SH-SY5Y (cell line): ENCODE results near the gene PRPF39.

ENCODE experiments used
- GATA2 ChIP-seq: IDR thresholded peaks from 2 replicates; pipeline ENCODE4 v1.6.1; 2011; ENCODE audit warnings: mild to moderate bottlenecking, low read depth, low read length
- GATA3 ChIP-seq: IDR thresholded peaks from 2 replicates; pipeline ENCODE4 v1.6.1; 2011; ENCODE audit warnings: low read depth, mild to moderate bottlenecking, low read length, moderate library complexity

PRPF39 gene

DNA sequence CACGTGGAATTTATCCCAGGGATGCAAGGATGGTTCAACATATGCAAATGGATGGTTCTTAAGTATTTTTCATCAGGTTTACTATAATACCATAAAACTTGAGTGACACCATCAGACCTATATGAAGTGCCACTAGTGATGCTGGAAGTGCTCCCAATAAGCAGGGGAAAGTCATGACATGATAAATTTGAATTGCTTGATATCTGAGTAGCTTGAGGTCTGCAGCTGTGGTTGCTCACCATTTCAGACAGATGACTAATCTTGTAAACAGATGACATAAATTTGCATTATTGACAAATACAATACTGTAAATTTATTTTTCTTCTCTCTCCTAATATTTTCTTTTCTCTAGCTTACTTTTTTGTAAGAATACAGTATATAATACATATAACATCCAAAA is 13.7 kb upstream of the PRPF39 start:
- TF ChIP-seq GATA3 (no peak), GATA2 (no peak)

DNA sequence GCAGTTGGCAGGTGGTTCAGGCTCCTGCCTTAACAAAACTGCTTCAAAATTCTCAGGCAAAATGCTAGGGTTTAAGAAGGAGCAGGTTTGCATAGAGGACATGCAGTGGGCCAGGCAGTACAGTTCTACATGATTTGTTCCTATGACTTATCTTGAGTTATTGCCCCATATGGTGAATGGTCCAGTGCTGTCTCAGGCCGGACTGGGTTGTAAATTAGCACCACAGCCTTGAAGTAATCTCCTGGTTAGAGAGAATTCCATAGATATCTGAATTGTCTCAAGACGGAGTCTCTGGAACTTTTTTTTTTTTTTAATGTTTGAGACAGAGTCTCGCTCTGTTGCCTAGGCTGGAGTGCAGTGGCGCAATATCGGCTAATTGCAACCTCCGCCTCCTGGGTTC is 11.8 kb upstream of the PRPF39 start:
- TF ChIP-seq GATA3 (no peak), GATA2 (no peak)

DNA sequence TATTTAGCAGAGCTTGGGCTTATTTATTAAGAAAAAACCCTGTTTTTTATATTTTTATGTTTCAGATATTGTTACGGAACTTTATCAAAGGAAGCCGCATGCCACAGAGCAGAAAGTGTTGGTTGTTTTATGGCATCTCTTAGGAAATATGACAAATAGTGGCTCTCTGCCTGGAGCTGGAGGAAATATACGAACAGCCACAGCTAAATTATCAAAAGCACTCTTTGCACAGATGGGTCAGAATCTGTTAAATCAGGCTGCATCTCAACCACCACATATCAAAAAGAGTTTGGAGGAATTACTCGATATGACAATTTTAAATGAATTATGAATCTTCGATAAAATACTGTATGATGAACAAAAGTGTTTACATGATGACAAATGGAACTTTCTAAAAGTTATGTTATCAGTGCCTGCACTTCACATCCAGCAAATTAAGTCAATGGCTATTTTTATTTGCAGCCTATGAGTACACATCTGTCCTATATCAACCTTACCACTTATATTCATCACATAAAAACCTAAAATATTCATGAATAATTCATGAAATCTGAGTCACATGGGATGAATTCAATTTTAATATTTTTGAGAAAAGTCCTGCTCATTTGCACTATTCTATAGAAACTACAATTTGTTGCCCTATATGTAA is 10.6 kb upstream of the PRPF39 start:
- no peak for TF ChIP-seq GATA2
- no peak for TF ChIP-seq GATA3

DNA sequence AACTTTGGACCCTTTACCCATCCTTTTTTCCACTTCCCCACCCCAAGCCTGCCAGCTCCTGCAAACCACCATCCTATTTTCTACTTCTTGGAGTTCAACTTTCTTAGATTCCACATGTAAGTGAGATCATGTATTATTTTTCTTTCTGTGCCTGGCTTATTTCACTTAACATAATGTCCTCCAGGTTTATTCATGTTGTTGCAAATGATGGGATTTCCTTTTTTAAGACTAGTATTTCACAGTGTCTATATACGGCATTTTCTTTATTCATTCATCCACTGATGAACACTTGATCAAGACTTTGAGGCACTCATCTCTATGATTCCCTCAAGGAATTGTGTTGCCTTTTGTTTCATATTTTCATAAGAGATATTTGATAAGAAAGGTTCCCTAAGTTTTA is 5.6 kb upstream of the PRPF39 start:
- TF ChIP-seq GATA3 = no peak
- no peak for TF ChIP-seq GATA2

DNA sequence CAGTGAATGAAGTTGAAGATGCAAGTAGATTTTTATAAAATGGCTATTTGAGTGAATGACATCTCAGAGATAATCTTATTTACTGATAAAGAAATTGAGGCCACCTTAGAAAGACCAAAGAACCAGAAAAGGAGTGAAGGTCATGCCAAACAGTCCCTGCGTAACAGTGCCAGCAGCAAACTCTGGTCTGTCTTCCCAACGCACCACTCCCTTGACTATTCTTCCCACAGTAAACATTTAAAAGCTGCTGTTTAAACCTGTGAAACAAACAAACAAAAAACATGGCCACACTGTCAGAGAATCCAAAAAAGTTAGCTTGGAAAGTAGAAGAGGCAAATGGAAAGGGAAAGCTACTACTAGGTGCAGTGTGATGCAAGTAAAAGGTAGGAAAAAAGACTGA is 1.5 kb upstream of the PRPF39 start:
- no peak for TF ChIP-seq GATA3
- no peak for TF ChIP-seq GATA2

DNA sequence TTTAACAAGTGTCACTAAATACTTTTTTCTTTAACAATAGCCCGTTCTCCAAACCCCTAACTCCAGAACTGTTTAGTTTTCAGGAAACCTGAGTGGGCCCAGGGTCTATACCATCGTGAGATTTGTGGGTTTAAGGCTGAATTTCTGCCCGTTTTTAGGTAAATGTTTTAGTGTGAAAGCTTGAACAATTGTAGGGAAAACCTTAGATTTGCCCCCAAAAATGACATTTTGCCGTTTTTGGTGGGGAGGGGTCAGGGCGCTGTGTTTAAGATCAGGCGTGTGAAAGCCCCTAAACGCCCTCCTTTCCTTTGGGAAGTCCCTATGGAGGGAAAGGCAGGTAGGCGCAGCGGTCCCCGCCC is 320 bp upstream of the PRPF39 start:
- TF ChIP-seq GATA3 (no peak), GATA2 (no peak)

DNA sequence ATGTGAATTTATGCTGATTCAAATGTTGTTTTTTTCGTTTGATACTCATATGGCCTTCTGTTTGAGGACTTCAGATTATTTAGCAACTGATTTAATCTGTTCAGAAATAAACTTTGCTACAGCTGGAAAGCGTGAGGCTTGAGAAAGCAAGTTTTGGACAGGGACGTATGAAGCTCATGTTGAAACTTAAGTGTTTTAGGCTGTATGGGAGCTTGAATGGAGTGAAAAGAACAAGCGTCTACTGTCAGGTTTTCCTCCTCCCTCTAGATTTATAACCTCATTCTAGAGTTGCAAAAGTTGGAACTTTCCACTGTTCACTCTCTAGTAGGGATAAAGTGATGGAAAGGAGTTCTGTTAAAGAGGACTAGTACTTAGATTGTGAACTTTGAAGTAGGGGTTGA is 1.0 kb downstream of the PRPF39 start:
- no peak for TF ChIP-seq GATA2
- TF ChIP-seq GATA3 = no peak

DNA sequence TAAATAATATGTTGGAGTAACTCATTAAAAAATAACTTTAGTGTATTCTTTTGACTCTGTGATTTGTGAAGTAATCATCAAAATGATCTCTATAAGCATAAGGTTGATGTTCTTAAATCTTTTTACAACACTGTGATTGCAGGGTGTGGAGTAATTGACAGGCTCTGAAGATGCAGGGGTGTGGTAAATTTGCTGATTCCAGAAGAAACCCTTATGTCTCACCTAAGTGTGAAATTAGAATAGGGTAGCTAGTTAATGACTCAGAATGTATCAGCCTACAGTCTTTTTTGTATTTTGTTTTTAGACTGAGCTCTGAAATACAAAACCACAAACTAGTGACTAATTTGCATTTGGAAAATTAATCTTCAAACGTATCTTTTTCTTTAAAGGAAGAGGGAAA is 5.9 kb downstream of the PRPF39 start:
- no peak for TF ChIP-seq GATA3
- no peak for TF ChIP-seq GATA2

DNA sequence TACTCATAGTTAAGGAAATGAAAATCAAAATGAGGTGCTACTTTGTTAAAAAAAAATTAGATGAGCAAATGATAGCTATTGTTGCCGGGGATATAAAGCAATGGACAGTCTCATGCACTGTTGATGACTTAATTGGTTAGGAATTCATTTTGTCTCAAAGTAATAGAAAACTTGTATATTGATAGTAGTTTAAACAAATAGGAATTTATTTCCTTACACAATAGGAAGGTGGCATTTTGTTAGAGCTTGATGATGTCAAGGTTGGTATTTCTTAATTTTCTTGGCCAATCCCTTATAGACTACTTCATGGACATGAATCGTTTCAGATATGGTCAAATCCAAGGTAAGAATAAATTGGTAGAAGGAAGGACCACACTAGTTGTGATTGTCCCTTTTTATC is 7.8 kb downstream of the PRPF39 start:
- TF ChIP-seq GATA2 (no peak), GATA3 (no peak)

DNA sequence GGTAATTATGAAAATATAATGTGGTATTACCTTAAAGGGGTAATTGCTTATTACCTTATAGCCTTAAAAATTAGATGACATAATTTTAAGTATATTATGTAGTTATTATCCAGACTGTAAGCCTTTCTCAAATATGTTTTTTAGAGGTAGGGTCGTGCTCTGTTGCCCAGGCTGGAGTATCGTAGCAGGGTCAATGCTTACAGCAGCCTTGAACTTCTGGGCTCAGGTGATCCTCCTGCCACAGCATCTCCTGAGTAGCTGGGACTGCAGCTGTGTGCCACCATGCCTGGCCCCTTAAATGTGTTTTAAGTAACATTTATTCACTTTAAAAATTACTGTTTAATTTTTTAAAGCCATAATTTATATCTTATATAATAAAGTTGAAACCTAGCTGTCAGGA is 10.4 kb downstream of the PRPF39 start:
- TF ChIP-seq GATA3 = no peak
- no peak for TF ChIP-seq GATA2

DNA sequence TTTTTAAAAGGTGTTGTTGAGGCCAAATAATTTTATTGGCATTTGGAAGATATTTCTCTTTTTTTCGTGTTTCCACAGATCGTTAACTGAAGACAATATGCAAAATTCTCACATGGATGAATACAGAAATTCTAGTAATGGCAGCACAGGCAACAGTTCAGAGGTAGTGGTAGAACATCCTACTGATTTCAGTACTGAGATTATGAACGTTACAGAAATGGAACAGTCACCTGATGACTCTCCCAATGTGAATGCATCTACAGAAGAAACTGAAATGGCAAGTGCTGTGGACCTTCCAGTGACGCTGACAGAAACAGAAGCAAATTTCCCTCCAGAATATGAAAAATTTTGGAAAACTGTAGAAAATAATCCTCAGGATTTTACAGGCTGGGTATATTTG is 11.2 kb downstream of the PRPF39 start:
- TF ChIP-seq GATA2 (no peak), GATA3 (no peak)

DNA sequence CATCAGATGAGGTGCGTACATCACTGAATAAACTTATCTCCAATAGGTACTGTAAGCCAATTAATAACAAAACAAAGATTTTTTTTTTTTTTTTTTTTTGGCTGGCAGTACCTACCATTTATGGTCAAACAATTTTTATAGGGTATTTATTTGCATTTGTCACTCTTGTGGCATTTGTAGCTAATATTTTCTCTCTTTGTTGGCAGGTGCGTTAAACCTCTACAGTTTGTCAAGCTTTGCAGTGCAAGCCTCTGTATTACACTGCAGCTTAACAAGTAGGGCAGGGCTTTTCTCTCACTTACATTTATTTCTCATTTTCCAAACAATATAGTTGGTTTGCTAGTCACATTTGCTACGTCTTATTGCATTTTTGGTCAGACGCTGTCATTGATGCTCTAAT is 12.3 kb downstream of the PRPF39 start:
- TF ChIP-seq GATA2 (no peak), GATA3 (no peak)

DNA sequence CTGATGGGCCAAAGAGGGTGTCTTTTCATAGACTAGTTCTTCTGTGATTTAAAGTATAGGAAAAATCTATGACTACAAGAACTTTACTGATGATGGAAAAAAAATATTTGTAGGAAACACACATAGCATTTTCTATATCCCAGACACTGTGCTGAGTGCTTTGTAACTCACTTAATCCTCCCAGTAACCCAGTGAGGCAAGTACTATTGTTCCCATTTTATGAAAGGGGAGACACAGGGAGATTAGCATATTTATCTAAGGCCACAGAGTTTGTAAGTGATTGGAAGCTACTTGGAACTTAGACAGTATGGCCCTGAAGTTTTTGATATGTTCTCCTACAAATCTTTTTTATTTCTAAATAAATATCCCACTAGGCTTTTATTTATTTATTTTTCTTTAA is 19.9 kb downstream of the PRPF39 start:
- TF ChIP-seq GATA3 (no peak), GATA2 (no peak)

DNA sequence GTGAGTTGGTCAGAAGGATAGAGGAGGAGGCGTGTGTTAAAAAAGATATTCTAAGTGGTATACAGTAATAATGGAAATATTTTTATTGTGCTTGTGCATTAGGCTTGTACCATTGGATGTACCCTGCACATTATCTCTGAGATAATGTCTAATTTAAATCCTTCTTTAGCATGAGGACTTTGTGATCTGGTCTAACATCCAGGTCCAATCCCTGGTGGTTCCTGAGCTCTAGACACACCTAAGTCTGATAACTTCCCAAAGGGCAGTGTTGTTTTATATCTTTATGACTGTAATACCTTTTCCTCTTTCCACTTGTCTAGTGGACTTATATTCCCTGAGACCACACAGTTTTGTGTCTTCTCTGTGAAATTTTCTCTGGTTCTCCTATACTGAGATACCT is 20.6 kb downstream of the PRPF39 start:
- TF ChIP-seq GATA3 (no peak), GATA2 (no peak)

DNA sequence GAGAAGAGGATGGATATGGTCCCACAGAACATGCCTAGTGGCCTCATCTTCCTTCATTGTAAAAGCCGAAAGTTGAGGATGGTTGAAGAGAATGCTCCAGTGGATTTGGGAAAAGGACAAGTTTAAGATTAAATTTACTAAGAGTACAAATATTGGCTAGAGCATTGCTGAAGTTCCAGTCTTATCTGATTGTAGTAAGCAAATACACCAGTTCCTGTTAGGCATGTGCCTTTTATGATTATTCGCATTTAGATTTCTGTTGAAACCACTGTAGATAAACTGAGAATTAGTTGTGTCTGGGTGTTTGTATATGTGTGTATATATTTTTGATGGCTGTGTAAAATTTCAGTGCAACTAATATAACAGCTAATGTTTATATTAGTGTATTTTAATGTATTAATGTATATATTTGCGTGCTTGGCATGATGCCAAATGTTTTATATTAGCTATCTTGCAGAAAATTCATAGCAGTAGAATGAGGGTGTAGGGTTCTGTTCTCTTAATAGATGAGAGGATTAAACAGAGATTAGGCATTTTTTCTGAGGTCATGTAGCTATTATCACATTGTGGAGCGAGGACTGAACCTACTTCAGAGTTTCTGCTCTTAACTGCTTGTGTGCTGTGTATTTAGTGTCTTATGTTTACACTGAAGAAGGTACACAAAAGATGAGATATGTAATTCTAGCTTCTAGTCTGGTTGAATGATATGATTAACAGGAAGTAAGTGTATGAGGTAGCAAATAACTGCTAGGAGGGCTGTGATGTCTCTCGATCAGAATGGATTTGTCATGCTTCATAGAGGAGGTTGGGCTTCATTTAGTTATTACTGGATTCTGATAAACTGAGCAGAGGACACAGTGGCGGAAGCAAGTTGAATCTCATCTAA is 29.2 kb downstream of the PRPF39 start:
- TF ChIP-seq GATA3 = no peak
- TF ChIP-seq GATA2 = no peak

DNA sequence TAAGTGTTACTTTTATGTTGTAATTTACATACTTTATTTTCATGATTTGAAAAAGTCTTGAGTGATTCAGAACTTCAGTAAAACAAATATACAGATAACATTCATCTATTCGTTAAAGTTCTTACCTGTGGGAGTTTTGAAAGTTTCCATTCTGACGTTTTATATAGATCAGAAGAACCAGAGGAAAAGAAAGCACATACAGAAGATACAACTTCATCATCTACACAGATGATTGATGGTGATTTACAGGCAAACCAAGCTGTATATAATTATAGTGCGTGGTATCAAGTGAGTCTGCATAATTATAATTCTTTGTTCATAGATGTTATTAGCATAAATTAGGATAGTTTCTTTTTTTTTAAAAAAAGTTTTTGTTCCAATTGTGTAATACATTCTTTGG is 30.4 kb downstream of the PRPF39 start:
- TF ChIP-seq GATA2 (no peak), GATA3 (no peak)
